GM23338 (cell line): ENCODE measurements around the gene INPP4B.

Experiments
- CREB1 ChIP-seq: fragments of 250-450 bp; sonication (Bioruptor Pico); IDR thresholded peaks from 2 replicates; pipeline ENCODE4 v1.5.0; 2020; ENCODE audit warnings: low read depth, mild to moderate bottlenecking, moderate library complexity
- EZH2 ChIP-seq: fragments of 200-600 bp; sonication (generic); IDR thresholded peaks from one replicate; pipeline ENCODE4 v1.8.0; 2017; ENCODE audit warnings: antibody characterized with exemption, mild to moderate bottlenecking, low read depth; ENCODE audit not compliant: unreplicated experiment
- EZH2phosphoT487 ChIP-seq: fragments of 200-600 bp; sonication (generic); IDR thresholded peaks from one replicate; pipeline ENCODE4 v1.8.1; 2018; ENCODE audit warnings: antibody characterized with exemption; ENCODE audit not compliant: unreplicated experiment
- JUNB ChIP-seq: IDR thresholded peaks from one replicate; pipeline ENCODE4 v1.6.1; 2016; ENCODE audit warnings: antibody characterized with exemption; ENCODE audit not compliant: unreplicated experiment
- NANOG ChIP-seq: IDR thresholded peaks from 2 replicates; pipeline ENCODE4 v1.6.1; 2016; ENCODE audit warnings: antibody characterized with exemption, borderline replicate concordance
- POLR2AphosphoS5 ChIP-seq: IDR thresholded peaks from 2 replicates; pipeline ENCODE4 v1.6.1; 2016; ENCODE audit warnings: antibody characterized with exemption, low read depth
- REST ChIP-seq: IDR thresholded peaks from one replicate; pipeline ENCODE4 v1.6.1; 2018; ENCODE audit warnings: antibody characterized with exemption; ENCODE audit not compliant: unreplicated experiment
- STAT1 ChIP-seq: IDR thresholded peaks from one replicate; pipeline ENCODE4 v1.6.1; 2016; ENCODE audit warnings: antibody characterized with exemption; ENCODE audit not compliant: unreplicated experiment
- ZNF331 ChIP-seq: fragments of 250-450 bp; sonication (Bioruptor Pico); IDR thresholded peaks from 2 replicates; pipeline ENCODE4 v1.5.0; 2020; ENCODE audit warnings: low read depth, mild to moderate bottlenecking, moderate library complexity
- TF ChIP-seq, protein P1 (sequence below), 2 experiments: fragments of 200-600 bp in 1 of 2; sonication (generic) in 1 of 2; conservative IDR thresholded peaks; 2 replicates each; pipeline versions ENCODE4 v1.5.1 to v1.6.1; 2016 to 2017; ENCODE audit warnings: antibody characterized with exemption in 2 of 2, low read depth in 2 of 2, mild to moderate bottlenecking in 2 of 2, moderate library complexity in 1 of 2
- TF ChIP-seq, protein P2 (sequence below): fragments of 250-450 bp; sonication (Bioruptor Pico); IDR thresholded peaks from 2 replicates; pipeline ENCODE4 v1.5.0; 2020; ENCODE audit warnings: mild to moderate bottlenecking, moderate library complexity
- TF ChIP-seq, protein P3 (sequence below): IDR thresholded peaks from 2 replicates; pipeline ENCODE4 v1.6.1; 2016; ENCODE audit warnings: antibody characterized with exemption

DNA sequence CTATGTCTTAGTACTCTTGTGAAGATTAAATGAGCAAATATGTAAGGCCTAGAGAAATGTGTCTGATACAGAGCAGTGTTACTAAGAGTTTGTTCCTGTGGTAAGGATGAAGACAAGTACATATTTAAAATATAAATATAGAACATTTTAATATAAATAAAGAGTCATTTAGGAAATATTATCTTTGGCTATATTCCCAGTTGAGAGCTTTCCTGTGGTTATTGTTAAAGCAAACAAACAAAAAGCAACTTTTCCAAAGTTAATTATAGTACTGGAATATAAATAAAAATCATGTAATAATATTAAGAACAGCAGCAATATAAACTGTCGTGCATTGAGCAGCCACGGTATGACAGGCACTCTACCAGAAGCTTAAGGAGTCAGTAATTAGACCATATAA, 472.5 kb downstream of the INPP4B start:
- TF ChIP-seq, protein P1, sequence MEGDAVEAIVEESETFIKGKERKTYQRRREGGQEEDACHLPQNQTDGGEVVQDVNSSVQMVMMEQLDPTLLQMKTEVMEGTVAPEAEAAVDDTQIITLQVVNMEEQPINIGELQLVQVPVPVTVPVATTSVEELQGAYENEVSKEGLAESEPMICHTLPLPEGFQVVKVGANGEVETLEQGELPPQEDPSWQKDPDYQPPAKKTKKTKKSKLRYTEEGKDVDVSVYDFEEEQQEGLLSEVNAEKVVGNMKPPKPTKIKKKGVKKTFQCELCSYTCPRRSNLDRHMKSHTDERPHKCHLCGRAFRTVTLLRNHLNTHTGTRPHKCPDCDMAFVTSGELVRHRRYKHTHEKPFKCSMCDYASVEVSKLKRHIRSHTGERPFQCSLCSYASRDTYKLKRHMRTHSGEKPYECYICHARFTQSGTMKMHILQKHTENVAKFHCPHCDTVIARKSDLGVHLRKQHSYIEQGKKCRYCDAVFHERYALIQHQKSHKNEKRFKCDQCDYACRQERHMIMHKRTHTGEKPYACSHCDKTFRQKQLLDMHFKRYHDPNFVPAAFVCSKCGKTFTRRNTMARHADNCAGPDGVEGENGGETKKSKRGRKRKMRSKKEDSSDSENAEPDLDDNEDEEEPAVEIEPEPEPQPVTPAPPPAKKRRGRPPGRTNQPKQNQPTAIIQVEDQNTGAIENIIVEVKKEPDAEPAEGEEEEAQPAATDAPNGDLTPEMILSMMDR (conservative IDR thresholded peaks at IDR 0.05; ENCODE audit: low read depth in 2 of 2) = no peak
- TF ChIP-seq CREB1 (CRISPR knock-in tag) (no peak), POLR2AphosphoS5 (no peak), EZH2 (no peak), REST (no peak), ZNF331 (no peak), EZH2phosphoT487 (no peak), STAT1 (no peak), JUNB (no peak), NANOG (no peak)
- TF ChIP-seq, protein P2, sequence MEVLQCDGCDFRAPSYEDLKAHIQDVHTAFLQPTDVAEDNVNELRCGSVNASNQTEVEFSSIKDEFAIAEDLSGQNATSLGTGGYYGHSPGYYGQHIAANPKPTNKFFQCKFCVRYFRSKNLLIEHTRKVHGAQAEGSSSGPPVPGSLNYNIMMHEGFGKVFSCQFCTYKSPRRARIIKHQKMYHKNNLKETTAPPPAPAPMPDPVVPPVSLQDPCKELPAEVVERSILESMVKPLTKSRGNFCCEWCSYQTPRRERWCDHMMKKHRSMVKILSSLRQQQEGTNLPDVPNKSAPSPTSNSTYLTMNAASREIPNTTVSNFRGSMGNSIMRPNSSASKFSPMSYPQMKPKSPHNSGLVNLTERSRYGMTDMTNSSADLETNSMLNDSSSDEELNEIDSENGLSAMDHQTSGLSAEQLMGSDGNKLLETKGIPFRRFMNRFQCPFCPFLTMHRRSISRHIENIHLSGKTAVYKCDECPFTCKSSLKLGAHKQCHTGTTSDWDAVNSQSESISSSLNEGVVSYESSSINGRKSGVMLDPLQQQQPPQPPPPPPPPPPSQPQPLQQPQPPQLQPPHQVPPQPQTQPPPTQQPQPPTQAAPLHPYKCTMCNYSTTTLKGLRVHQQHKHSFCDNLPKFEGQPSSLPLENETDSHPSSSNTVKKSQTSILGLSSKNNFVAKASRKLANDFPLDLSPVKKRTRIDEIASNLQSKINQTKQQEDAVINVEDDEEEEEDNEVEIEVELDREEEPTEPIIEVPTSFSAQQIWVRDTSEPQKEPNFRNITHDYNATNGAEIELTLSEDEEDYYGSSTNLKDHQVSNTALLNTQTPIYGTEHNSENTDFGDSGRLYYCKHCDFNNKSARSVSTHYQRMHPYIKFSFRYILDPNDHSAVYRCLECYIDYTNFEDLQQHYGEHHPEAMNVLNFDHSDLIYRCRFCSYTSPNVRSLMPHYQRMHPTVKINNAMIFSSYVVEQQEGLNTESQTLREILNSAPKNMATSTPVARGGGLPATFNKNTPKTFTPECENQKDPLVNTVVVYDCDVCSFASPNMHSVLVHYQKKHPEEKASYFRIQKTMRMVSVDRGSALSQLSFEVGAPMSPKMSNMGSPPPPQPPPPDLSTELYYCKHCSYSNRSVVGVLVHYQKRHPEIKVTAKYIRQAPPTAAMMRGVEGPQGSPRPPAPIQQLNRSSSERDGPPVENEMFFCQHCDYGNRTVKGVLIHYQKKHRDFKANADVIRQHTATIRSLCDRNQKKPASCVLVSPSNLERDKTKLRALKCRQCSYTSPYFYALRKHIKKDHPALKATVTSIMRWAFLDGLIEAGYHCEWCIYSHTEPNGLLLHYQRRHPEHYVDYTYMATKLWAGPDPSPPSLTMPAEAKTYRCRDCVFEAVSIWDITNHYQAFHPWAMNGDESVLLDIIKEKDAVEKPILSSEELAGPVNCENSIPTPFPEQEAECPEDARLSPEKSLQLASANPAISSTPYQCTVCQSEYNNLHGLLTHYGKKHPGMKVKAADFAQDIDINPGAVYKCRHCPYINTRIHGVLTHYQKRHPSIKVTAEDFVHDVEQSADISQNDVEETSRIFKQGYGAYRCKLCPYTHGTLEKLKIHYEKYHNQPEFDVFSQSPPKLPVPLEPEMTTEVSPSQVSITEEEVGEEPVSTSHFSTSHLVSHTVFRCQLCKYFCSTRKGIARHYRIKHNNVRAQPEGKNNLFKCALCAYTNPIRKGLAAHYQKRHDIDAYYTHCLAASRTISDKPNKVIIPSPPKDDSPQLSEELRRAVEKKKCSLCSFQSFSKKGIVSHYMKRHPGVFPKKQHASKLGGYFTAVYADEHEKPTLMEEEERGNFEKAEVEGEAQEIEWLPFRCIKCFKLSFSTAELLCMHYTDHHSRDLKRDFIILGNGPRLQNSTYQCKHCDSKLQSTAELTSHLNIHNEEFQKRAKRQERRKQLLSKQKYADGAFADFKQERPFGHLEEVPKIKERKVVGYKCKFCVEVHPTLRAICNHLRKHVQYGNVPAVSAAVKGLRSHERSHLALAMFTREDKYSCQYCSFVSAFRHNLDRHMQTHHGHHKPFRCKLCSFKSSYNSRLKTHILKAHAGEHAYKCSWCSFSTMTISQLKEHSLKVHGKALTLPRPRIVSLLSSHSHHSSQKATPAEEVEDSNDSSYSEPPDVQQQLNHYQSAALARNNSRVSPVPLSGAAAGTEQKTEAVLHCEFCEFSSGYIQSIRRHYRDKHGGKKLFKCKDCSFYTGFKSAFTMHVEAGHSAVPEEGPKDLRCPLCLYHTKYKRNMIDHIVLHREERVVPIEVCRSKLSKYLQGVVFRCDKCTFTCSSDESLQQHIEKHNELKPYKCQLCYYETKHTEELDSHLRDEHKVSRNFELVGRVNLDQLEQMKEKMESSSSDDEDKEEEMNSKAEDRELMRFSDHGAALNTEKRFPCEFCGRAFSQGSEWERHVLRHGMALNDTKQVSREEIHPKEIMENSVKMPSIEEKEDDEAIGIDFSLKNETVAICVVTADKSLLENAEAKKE (CRISPR knock-in tag) = no peak
- TF ChIP-seq, protein P3, sequence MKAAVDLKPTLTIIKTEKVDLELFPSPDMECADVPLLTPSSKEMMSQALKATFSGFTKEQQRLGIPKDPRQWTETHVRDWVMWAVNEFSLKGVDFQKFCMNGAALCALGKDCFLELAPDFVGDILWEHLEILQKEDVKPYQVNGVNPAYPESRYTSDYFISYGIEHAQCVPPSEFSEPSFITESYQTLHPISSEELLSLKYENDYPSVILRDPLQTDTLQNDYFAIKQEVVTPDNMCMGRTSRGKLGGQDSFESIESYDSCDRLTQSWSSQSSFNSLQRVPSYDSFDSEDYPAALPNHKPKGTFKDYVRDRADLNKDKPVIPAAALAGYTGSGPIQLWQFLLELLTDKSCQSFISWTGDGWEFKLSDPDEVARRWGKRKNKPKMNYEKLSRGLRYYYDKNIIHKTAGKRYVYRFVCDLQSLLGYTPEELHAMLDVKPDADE = no peak
